ENCODE measurements around the gene MYO1G.

The MYO1G gene

DNA sequence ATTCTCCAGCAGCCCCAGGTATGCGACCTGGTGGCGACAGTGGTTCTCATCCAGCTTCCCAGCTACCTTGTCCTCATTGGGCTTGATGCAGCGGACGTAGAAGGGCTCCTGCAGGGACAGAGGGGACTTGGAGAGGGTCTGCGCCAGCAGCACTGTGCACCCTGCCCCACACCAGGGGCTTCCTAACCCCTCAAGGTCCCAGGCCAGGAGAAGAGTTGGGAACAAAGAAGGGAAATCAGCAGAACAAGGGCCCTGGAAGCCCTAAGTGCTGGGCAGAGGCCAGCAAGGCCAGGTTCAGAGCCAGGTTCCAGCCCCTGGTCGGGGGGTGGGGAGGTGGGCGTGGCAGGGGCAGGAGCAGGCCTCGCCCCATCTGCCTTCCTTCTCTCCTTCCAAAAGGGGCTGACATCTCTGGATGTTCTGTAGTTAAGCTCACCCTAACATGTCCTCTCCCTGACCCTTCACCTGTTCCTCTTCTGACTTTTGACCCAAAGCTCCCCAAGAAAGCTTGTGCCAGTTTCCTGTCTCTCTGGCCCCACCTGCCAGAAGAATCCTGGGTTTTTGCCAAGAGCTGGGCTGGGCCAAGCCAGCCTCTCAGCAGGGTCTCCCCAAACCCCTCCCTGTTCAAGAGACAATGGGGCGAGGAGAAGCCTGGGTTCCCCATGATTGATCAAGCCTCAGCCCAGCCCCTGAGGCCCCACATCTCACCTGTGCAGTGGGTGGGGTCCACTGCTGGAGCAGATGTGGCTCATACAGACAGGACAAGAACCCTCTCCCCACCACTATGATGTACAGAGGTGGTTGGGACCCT, 11.9 kb downstream of the MYO1G start:
- peak in 1 of 5 donors; percentile 0 for DNase-seq

DNA sequence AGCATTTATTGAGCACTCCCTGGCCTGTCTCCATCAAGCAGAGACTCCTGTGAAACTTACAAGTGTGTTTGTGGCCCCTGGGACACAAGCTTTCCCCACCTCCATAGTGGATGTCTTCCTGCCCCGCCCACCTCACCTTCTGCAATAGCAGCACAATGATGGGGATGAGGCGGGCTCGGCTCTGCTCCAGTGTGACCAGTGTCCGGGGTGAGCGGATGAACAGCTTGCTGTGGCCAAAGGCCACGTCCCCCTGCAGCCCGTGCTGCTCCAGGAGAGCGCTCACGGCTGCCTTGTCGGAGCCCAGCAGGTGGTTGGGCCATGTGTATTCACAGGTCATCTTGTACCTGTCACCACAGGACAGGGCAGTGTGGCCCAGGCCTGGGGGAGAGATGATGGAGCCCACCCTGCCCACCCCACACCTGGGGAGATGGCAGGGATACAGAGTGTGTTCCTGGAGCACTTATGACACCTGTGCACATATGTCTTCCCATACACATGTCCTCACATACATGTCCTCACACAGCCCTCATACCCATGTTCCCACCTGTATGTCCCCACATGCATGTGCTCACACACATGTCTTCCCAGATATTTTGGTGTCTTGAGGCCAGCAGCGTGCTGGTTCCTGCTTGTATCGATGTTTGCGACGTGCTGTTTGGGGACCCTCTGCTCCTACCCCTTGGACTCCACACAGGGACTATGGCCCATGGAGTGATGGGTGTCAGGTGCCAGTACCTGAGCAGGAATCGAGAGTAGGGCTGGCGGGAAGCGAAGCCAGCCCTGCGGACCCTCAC, 12.7 kb downstream of the MYO1G start:
- DNase-seq, result peak in 1 of 5 donors; percentile 1

DNA sequence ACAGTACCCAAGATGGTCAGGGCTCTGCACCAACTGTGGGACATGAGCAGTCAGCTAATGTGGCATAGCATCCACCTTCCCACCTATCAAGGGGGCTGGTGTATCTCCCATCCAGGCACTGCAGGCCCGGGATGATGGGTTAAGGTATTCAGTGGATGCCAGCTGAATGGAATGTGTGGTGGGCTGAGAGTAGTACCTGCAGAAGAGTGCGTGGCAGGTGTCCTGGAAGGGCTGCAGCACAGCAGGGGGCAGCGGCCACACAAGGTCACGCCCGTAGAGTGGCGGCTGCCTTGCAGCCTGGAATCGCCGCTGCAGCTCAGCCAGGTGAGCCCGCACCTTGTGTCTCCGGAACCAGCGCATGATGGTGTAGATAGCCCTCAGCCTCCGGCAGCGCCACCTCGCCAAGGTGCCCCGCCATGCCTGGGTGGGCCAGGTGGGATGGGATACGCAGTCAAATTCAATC, 13.3 kb downstream of the MYO1G start:
- peak in 1 of 5 donors; percentile 3 for DNase-seq

DNA sequence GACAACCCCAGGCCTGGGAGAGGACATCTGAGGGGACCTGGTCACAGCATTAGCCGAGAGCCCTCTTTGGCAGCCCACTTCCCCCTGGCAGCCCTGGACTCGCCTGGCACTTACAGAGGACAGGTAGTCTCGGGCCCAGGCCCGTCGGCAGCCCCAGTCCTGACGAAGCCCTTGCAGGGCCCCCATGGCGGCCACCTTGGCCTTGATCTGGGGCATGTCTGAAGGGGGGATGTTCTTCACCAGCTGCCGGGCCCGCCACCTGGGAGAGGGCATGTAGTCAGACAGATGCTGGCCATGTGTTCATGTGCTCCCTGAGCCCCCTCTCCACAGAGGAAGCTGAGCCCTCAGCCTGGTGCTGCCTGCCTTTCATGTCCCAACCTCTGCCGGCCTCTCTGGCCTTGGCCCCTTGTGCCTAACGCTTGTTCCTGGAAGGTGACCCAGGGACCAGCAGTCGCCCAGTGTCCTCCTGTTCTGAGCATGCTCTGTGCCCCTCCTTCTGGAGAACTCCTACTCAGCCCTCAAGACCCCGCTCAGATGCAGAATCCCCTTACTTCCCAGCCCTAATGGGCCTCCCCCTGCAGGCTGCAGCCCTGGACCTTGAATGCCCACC, 13.9 kb downstream of the MYO1G start:
- peak in 1 of 5 donors; percentile 5 for DNase-seq

DNA sequence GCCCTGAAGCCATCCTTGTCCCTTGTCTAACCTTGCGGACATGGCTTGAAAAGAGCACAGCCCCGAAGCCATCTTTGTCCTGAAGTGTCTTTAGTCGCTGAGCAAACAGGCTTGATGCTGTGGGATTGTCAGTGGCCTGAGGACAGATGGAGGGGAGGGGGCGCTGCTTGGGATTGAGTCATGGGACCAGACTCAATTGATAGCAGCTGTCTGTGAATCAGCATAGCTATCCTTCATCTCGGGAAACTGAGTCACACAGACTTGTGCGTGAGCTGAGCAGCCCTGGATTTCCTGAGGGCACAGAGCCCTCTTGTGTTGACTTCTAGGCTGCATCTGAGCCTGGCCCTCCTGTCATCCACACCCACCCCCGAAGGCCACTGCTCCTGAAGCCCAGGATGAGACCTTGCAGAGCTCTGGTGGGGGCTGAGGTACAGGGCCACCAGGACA, 14.4 kb downstream of the MYO1G start:
- peak in 1 of 5 donors; percentile 25 for DNase-seq

DNA sequence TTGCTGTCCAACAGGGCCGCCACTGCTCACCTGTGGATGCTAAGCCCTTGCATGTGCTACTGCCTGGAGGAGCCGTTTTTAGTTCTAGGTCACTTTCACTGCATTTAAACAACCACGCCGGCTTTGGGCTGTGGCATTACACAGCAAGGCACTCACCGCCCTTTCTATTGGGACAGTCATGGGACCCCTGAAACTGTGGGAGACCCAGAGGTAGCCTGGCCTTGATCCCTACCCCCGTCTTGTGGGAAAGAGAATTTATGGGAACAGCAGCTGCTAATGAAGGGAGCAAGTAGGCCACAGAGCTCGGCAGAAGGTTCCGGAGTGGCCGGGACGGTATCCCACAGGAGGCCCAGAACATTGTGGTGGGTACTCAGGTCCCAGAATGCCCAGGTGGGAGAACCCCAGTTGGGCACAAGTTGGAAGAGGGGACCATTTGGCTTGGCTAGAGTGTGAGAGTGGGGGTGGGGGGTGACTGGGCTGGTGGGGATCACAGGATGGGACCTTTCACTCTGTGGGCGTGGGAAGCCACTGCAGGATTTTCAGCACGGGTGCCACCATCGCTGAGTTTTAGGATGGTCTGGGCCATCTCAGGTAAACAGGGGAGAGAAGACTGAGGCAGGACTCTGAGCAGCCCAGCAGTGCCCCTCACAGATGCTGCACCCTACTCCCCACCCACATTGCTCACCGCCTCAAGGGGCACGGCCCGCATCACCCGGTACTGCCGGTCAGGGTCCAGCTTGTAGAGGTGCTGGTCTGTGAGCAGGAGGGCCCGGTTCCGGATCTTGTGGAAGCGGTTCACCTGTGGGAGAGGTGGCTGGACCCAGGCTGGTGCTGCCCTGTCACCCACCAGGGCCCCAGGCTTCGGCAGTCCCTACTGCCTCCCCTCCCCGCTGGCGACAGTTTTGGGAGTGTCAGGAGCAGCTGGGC, 15.2 kb downstream of the MYO1G start:
- DNase-seq, result peak in 1 of 5 donors; percentile 0

DNA sequence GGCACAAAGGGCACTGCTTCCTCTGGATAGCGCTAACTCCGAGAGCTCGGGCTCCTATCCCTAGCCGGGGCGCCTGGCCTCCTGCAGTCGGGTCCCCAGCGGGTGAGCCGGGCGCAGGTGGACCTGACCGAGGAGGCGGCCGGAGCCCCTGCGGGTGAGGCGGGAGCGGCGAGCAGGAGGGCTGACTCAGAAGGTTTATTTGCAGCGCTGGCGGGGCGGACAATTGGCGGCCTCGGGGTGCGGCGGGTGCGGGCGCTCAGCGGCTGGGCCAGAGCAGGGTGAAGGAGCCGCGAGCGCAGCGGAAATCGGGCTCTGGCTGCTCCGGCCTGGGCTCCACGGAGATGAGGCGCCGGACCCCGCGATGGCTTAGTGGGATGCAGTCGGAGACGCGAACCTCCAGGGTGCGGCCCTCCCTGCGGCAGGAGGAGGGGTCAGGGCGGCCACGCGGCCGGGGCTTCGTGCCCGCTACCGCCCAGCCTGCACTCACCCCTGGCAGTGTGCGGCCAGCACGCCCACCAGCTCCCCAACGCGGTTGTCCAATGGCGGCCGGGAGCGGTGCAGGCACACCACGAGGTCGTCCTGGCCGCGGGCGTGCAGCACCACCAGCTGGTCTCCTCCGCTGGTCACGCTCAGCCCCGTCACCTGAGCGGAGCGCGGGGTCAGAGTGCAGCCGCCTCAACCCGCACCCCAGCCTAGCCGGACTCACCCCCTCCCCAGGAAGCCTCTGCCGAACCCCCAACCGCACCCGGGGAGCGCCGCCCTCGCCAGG, 16.1 kb downstream of the MYO1G start:
- peak in 1 of 5 donors; percentile 2 for DNase-seq

DNA sequence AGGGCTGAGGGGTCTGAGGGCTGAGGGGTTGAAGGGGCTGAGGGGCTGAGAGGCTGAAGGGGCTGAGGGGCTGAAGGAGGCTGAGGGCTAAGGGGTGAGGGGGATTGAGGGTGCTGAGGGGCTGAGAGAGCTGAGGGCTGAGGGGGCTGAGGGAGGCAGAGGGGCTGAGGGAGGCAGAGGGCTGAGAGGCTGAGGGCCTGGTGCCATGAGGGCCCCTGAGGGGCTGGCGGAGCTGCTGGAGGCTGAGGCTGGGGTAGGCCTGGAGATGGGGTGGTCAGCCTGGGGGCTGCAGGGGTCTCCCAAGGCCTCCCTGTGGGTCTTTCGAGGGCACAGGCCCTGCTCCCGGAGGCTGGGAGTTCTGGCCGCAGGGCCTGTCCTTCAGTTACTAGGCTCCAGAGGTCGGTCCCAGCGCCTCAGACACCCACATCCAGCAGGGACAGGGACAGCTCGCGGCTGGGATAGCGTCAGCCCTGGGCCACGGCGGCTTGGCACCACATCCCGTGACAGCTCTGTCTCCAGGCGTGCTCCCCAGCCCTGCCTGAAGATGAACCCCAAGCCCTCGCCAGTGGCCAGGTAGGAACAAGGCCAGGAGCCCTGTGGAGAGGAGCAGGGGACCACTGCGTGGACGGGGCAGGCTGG, 16.9 kb downstream of the MYO1G start:
- peak in 1 of 5 donors; percentile 12 for DNase-seq

DNA sequence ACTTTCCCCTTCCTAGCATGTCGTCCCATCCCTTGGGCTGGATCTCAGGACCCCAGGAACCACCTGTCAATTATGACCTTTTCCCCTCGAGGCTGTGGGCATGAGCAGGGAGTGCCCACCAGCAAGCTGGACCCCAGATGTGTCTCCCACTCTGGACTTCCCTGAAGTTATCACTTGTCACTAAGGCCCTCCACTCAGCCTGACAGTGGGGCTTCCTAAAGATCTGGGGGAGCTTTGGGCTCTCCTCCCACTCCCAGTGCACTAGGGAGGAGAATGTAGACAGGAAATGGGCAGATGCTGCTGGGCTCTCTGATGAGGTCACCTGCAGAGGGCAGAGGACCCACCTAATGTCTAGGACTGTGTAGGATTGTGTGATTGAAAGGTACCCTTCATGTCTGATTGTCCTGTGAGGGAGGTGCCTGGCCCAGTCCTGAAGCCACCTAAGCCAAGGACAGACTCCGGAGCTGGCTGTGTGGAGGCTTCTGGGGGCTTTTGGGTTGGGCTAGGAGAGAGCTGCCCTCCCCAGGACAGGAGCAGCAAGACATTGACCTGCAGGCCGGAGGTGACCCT, 18.7 kb downstream of the MYO1G start:
- DNase-seq, result peak in 1 of 5 donors; percentile 7

DNA sequence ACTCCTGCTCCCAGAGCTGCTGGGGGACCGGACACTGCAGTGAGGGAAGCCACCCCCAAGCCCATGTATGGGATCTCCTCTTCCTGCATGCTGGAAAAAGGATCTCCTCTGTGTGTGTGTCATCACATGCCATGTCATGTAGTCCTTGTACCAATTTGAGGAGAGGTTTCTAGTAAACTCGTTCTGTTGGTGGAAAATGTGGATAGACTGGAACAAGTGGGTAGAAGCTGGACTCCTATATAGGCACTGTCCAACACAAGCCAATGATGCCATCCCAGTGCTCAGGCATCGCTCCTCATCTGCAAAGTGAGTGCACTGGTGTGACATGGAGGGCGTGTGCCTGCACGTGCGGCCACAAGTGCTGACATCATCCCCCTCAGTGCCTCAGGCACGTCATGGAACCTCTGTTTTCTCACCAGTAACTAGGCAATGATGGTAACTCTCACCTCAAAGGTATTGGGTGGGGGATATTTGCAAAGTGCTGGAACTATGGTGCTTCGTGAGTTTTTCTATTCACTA, 19.3 kb downstream of the MYO1G start:
- DNase-seq, result peak in 2 of 5 donors; percentile 30 to 50

DNA sequence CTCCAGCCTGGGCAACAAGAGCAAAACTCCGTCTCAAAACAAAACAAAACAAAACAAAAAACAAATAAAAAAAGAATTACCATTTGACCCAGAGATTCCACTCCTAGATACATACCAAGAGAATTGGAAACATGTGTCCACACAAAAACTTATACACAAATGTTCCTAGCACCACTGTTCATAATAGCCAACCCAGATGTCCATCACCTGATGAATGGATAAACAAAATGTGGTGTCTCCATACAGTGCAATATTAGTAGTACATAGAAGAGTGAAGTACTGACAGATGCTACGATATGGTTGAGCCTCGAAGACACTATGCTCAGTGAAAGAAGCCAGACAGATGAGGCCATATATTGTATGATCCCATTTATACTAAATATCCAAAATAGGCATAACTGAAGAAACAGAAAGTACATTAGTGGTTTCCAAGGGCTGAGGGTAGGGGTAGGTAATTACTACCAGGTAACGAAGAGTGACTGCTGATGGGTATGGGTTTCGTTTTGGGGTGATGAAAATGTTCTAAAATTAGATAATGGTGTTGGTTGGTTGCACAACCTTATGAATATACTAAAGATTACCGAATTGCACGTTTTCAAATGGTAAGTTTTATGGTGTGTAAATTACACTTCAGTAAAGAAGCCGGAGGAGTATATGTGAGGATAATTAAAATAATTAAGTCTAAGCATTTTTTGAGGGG, 20.0 kb downstream of the MYO1G start:
- DNase-seq, result peak in 1 of 5 donors; percentile 2

DNA sequence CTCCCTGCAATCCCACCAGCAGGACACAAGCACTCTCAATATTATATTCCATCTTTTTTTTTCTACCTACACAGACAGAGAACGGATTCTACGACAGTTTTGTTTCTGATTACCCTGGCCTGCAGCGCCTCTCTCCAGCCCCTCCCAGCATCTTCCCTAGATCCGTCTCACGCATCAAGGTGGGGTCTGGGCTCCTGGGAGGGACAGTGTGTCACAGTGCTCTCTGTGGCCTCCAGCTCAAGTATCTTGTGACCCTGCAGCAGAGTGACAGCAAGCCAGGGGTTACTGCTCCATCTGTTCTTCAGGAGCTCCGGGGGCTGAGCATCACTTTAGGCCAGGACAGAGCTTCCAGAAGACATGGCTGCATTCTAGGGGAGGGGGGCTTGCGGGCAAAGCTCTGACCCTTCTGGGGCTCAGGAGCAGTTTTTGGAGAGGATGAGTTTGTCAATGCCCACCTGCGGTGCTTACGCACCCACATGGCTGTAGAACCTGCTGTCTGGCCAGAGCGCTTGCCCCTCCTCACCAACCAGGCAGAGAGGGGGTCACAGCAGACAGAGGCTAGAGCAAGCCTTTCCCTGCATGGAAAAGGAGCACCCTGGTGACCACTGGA, 22.6 kb downstream of the MYO1G start:
- no peak for DNase-seq

DNA sequence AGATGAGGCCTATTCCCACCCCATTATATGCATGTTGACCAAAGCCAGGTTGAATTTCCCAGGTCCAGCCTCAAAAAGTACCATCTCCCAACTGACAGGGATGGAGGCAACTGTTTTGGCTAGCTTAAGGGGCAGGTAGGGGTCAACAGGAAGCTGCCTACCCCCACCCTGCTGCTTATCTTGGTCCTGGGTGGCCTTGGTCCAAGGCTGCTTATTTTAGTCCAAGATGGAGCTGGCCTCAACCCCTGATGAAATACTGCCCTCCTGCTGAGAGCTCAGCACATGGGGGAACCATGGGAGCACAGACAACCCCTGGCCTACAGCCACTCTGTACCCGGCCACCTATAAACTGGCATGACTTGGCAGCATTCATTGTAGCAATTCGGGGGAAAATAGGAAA, 23.1 kb downstream of the MYO1G start:
- peak in 1 of 5 donors; percentile 2 for DNase-seq

DNA sequence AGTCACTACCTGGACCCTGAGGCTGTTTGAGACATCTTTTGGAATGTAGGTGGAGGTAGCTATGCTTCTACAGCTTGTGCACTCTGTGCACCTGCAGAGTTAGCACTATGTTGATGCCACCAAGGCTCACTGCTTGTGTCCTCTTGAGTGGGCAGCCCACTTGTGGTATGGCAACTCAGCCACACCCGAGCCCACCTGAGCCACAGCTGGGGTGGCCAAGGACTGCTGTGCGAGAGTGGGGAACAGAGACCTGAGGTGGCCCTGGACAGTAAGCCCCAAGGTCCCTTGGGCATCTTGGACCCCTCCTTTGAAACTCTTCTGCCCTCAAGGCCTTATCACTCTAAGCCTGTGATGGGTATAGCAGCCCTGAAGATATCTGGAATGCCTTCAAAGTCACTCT, 25.7 kb downstream of the MYO1G start:
- DNase-seq, result no peak

DNA sequence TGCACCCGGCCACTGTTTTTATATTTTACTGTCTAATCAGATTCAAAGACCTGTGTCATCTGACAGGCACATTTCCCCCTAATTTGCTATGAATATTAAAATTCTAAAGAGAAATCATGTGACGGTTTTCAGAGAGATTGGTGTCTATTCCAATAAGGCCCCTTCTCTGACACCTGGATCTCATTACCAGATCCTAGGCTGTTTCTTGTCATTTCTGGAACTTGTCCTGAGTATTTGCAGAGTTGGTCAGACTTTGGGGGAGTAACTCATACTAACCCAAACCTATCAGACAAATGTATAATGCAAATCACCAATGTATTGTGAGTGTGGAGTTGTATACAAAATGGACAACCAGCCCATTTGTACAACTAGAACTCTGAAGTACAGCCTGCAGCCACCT, 29.5 kb downstream of the MYO1G start:
- DNase-seq, result no peak

DNA sequence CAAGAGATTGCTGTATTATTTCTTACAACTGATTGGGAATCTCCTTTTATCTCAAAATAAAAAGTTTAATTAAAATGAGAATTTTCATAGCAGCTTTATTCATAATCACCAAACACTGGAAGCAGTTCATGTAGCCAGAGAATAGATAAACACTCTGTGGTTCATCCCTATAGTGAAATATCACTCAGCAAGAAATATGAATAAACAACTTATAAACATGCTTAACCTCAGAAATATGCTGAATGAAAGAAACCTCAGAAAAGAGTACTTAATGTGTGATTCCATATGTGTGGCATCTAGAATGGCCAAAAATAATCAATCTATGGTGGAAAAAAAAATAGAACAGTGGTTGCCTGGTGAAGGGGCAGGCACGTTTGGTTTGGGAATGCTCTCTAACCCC, 33.3 kb downstream of the MYO1G start:
- no peak for DNase-seq

DNA sequence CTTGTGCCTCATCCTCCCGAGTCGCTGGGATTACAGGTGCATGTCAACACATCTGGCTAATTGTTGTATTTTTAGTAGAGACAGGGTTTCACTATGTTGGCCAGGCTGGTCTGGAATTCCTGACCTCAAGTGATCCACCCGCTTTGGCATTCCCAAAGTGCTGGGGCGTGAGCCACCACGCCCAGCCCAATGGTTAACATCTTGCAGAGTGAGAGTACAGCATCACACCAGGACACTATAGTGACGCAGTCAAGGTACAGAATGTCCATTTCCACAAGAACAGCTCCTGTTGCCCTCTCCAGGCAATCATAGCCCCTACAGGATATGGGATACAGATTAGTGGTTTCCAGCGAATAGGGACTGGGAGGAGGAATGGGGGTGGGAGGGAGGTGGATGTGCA, 34.0 kb downstream of the MYO1G start:
- DNase-seq, result no peak

DNA sequence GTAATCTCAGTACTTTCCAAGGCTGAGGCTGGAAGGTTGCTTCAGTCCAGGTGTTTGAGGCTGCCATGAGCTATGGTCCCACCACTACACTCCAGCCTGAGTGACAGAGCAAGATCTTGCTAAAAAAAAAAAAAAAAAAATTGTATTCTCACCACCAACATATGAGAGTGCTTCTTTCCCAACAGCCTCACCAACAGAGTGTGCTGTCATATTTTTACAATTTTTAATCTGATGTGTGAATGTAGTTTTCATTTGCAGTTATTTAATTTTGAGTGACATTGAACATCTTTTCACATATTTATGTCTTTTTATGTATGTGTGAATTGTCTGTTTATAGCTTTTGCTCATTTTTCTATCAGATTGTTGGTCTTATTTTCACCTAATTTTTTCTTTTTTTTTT, 35.2 kb downstream of the MYO1G start:
- DNase-seq, result no peak

DNA sequence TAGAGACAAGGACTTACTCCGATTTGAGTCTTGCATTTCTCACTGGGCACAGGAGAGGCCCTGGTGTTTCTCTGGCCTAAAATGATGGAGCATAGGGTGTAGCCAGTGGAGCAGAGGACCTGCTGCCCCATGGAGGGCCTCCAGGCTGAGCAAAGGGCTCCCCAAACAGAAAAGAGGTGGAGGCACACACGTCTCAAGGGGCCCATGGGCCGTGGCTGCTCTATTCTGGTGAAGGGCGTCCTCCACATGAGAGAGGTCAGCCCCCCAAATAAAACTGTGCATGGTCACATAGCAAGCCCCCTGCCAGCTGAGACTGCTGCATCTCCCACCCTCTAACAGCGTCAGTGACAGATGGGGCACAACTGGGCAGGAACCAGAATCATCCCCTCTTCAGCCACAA, 41.4 kb downstream of the MYO1G start:
- DNase-seq, result no peak
